Measurements from ENCODE around the gene FNDC5. TPM values are rescaled to one million over a fixed set of nuclear protein-coding genes. Genes with fewer than 3 reads are reported as not detected.

Gene FNDC5
- total and polyA plus RNA-seq, 2 donors from 2014 or later, result 0.35 to 4.2 TPM

DNA sequence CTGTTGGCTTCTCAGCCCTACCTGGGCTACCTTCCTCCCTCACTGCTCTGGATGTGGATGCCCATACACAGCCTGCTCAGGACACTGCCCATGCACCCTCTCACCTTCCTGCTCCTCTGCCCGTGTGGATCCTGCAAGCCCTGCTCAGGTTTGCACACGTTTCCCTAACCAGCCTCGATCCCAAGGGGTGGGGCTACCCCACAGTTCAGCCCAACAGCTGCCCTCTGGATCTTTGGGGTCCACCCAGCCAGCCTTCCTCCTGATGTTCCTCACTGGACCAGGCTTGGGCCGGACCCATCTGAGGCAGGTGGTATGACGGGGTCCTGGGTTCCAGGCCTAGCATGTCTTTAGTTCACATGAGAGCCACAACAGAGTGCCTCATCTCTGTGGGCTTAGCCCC is 25.7 kb upstream of the FNDC5 start:
- H3K27me3 ChIP-seq (ENCODE audit: control insufficient read depth, insufficient read depth, low read length), result no peaks in the 10 kb centered on the region
- intact Hi-C loops (cut with DNase I), result no loop called here
- TF ChIP-seq CTCF (IDR thresholded peaks at IDR 0.05; ENCODE audit: borderline replicate concordance, extremely low read depth, insufficient read depth), result no peak
- H3K4me1 ChIP-seq (ENCODE audit: control insufficient read depth in 2 of 3, insufficient read depth in 2 of 3, low read depth in 1 of 3, low read length in 3 of 3), result peaks cover 0 to 9% (median 0%) of the 10 kb centered on the region in 3 donors
- H3K4me3 ChIP-seq (ENCODE audit: low read length in 3 of 3), result no peak overlapping the region
- no peaks in the 10 kb centered on the region for H3K9me3 ChIP-seq (ENCODE audit: control insufficient read depth in 2 of 3, insufficient read depth in 1 of 3, low read length in 3 of 3)
- no peak for FAIRE-seq
- no peak overlapping the region for H3K27ac ChIP-seq (ENCODE audit: low read depth in 2 of 2, low read length in 2 of 2)
- DNase-seq, result peak in 1 of 5 donors; percentile 35
- H3K36me3 ChIP-seq (ENCODE audit: control insufficient read depth in 2 of 3, insufficient read depth in 3 of 3, low read length in 3 of 3), result no peaks in the 10 kb centered on the region
- no peak overlapping the region for H3K9ac ChIP-seq (ENCODE audit: low read length in 3 of 3)

- DNase-seq (peak in 1 of 5 donors; percentile 46), FAIRE-seq (no peak)
- Histone ChIP-seq H3K9me3 (ENCODE audit: control insufficient read depth in 2 of 3, insufficient read depth in 1 of 3, low read length in 3 of 3) (no peaks in the 10 kb centered on the region), H3K27ac (ENCODE audit: low read depth in 2 of 2, low read length in 2 of 2) (no peak overlapping the region), H3K9ac (ENCODE audit: low read length in 3 of 3) (no peak overlapping the region), H3K4me3 (ENCODE audit: low read length in 3 of 3) (no peak overlapping the region), H3K36me3 (ENCODE audit: control insufficient read depth in 2 of 3, insufficient read depth in 3 of 3, low read length in 3 of 3) (no peaks in the 10 kb centered on the region), H3K4me1 (ENCODE audit: control insufficient read depth in 2 of 3, insufficient read depth in 2 of 3, low read depth in 1 of 3, low read length in 3 of 3) (peaks cover 0 to 6% (median 0%) of the 10 kb centered on the region in 3 donors), H3K27me3 (ENCODE audit: control insufficient read depth, insufficient read depth, low read length) (no peaks in the 10 kb centered on the region)
- TF ChIP-seq CTCF (IDR thresholded peaks at IDR 0.05; ENCODE audit: borderline replicate concordance, extremely low read depth, insufficient read depth), result no peak
- intact Hi-C loops (cut with DNase I), result no loop called here
Observed at GRCh38 chr1:32895325-32896215, 24.9 kb upstream of the FNDC5 start.

DNA sequence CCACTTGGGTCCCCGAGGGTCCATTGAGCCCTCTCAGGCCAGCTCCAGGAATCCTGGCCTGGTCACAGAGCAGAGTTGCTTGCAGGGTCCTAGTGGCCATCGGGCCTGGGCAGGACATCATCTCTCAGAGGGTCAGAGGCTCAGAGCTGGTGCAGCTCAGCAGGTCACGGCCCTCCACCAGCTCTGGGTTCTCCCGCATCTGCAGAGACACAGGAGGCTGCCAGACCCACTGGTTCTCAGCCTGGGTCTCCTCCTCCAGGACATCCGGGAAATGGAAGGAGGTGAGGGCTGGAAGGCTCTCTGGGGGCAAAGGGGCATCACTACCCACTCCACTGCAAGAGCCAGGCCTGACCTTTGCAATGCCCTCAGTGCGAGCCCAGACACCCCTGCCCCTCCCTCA is 24.0 kb upstream of the FNDC5 start:
- no peak for TF ChIP-seq CTCF (IDR thresholded peaks at IDR 0.05; ENCODE audit: borderline replicate concordance, extremely low read depth, insufficient read depth)
- H3K4me3 ChIP-seq (ENCODE audit: low read length in 3 of 3), result no peak overlapping the region
- no peak for FAIRE-seq
- H3K9ac ChIP-seq (ENCODE audit: low read length in 3 of 3), result no peak overlapping the region
- no peaks in the 10 kb centered on the region for H3K27me3 ChIP-seq (ENCODE audit: control insufficient read depth, insufficient read depth, low read length)
- DNase-seq, result peak in 1 of 5 donors; percentile 59
- intact Hi-C loops (cut with DNase I), result no loop called here
- no peaks in the 10 kb centered on the region for H3K36me3 ChIP-seq (ENCODE audit: control insufficient read depth in 2 of 3, insufficient read depth in 3 of 3, low read length in 3 of 3)
- no peak overlapping the region for H3K27ac ChIP-seq (ENCODE audit: low read depth in 2 of 2, low read length in 2 of 2)
- no peaks in the 10 kb centered on the region for H3K9me3 ChIP-seq (ENCODE audit: control insufficient read depth in 2 of 3, insufficient read depth in 1 of 3, low read length in 3 of 3)
- peaks cover 0 to 4% (median 0%) of the 10 kb centered on the region in 3 donors for H3K4me1 ChIP-seq (ENCODE audit: control insufficient read depth in 2 of 3, insufficient read depth in 2 of 3, low read depth in 1 of 3, low read length in 3 of 3)
